Activated CD4-positive, alpha-beta T cell treated with anti-CD3 and anti-CD28 coated beads for 24 hours (primary cell): ENCODE data around the gene MGP.

ENCODE experiments used
- DNase-seq, 2 donors: peaks; one replicate each; pipeline ENCODE4 v3.0.0-alpha.2; 2020; ENCODE audit warnings: low read depth in 2 of 2

Gene MGP

DNA sequence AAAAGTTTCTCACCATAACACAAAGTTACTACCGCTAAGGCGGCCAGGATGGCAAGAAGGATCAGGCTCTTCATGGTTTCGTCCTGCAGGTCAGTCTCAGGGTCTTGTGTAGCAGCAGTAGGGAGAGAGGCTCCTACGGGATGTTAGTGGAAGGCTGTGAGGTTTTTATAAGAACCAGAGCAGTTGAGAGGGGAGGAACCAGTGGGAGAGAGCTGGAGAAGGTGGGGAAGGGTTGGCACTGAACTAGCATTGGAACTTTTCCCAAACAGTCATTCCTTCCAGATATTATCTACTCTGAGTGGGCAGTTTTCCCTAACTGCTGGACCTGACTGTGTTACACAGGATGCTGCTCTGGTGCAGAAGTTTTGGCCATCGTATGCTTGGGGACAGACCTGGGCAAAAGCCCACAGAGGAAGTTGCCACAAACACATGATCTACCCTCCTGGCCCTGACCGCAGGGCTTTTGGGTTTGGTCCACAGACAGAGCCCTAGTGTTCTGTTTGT, at the start of gene MGP:
Gene MGP, minus strand, starts transcription at position 137 of the 504 bp plus-strand sequence. Its CDS starts 63 bp downstream, at position 74.
- DNase-seq, result no peak

DNA sequence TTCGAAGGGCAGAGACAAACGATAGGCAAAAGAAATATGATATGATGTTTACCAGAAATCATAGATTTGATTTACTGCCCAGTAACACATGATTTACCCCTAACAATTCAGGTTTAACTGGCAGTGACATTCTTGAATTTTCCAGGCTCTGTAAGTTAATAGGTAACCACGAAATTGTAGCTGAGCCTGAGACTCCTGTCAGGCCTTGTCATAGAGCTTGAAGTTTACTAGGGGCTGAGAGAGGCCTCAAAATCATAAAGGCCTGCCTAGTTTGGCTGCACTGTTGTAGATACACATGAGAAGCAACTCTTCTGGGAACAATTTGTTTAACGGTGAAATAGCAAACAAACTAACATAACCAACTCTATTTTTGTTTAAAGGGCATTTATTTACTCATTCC, 49.4 kb upstream of the MGP start:
- DNase-seq, result no peak

- no peak for DNase-seq
Measured at GRCh38 chr12:14934511-14934910, 48.9 kb upstream of the MGP start.

GRCh38 chr12:14931791-14932560, 46.3 kb upstream of the MGP start:
- DNase-seq, result no peak

DNA sequence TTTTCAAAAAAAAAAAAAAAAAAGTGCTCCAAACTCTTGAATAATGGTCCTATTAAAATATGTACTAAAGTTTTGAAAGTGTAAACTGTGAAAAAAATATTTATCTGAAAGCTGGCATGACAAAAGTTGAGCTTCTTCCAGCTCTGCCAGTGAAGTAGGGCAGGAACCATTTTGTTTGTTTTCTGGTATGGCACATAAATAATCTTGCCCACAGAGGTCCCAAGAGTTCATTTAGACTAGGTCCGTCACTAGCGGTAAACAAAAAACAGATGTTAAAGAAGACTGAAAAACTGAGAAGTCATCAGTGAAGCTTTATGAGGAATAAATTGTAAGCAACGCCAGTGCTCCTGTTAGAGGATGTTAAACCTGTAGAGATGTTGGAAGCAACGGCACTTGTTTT, 45.7 kb upstream of the MGP start:
- DNase-seq, result no peak

DNA sequence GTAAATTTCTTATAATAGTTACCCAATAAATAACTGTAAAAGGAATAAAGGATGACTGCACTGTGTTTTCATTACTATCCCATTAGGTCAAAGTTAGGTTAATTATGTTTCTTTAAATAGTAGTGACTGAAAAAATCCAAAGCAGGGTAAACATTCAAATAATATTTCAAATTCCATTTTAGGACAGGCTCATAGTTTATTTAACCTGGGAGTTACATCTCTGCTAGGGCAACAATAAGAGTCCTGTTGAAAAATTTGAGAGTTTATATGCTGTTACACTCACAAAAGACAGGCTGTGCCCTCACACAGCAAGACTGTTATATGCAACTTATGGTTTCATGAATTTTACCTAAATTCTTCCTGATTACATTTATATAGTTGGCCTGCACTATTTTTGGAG, 44.6 kb upstream of the MGP start:
- DNase-seq, result no peak

GRCh38 chr12:14928931-14929330, 43.3 kb upstream of the MGP start:
- no peak for DNase-seq

- DNase-seq, result no peak
Measured at GRCh38 chr12:14927267-14927666, 41.6 kb upstream of the MGP start.

DNA sequence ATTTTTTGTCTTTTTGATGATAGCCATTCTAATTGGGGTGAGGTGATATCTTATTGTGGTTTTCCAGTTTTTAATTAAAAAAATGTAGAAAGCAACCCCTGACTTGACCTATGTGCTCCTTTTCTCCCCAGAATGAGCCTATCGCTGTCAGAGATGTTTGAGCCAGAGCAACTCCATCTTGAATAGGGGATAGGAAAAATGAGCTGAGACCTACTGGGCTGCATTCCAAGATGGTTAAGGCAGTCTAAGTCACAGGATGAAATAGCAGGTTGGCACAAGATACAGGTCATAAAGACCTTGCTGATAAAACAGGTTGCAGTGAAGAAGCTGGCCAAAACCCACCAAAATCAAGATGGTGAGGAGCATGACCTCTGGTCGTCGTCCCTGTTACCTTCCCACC, 38.9 kb upstream of the MGP start:
- no peak for DNase-seq

DNA sequence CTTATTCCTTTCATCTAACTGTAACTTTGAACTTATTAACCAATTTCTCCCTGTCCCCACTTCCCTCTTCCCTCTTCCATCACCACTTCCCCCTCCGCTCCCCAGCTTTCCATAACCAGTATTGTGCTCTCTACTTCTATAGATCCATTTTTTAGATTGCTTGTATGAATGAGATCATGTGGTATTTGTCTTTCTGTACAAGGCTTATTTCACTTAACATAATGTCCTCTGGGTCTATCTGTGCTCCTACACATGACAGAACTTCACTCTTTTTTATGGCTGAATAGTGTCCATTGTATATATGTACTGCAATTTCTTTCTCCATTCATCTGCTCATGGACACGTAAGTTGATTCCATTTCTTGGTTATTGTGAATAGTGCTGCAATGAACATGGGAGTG, 38.3 kb upstream of the MGP start:
- DNase-seq, result no peak

DNA sequence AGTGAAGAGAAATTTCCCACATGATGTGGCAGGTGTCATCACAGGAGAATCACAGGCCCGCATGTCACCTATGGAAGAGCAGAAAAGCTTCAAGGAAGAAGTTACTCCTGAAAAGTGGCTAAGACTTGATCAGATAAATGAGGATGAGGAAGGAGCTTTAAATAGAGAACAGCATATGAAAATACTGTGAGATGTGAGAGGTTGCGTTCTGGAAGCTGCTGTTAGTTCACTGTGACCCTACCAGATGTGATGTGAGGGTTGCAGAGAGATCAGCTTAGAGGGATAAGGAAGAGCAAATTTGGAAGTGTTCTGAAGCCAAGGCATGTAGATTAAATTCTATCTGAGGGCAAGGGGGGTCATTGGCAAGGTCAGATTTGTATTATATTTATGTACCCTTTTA, 35.6 kb upstream of the MGP start:
- no peak for DNase-seq

DNA sequence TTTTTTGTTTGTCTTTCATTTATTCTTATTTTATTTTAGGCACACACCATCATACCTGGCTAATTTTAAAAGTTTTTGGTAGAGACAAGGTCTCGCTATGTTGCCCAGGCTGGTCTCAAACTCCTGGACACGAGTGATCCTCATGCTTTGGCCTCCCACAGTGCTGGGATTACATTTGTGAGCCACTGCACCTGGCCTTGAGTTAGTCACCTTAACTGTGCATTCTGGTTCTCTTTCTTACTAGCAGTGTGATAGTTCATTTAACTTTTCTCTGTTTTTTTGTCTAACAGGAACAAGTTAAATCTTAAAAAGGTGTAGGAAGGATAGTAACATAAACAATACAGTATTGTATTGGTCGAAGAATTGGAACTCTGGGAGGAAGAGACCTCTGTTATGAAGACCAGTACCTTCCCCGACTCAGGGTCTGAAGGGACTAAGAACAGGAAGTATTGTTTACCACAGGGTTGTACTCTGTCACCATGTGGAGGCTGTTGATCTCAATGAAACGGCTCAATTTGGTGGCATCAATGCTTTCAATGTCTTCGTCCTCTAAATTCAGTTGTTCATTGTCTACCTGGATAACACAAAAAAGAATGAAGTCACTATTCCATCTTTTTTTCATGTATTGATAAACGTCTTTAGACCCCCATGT, 34.9 kb upstream of the MGP start:
- DNase-seq, result no peak

DNA sequence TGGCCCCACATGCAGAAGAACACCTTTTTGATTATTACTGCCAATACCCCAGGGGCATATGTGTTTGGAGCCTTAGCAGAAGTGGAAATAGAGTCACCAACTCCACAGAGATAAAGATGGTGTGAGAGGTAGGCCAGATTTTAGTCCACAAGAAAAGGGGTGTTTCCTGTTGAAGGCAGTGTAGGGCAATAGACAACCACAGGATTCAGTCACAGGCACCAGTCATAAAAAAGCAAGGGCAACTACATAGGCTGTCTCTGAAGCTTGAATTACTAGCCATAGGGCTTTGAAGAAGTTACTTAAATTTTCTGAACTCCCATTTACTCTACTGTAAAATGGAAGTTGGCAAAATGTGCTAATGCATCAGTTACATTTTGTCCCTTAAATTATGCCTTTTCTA, 33.8 kb upstream of the MGP start:
- no peak for DNase-seq

GRCh38 chr12:14915736-14916135, 30.1 kb upstream of the MGP start:
- DNase-seq, result no peak

- DNase-seq, result no peak
Measured at GRCh38 chr12:14913381-14913781, 27.7 kb upstream of the MGP start.

DNA sequence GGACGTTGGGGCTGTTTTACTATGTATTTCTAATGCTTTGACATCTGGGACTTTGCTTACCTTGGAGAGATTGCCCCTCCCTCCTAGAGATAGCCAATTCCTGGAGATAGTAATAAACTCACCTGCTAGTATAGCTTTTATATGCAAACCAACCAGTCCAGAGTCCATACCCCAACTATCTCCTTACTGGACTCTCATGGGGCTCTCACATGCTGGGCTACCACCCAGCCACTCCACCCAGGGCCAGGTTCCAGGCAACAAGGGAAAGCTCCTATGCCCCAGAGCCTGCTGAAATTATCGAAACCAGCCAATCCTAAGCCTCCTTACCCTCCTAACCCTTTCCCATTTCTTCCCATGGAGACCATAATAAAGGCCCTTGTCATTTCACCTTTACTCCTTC, 25.5 kb upstream of the MGP start:
- no peak for DNase-seq

DNA sequence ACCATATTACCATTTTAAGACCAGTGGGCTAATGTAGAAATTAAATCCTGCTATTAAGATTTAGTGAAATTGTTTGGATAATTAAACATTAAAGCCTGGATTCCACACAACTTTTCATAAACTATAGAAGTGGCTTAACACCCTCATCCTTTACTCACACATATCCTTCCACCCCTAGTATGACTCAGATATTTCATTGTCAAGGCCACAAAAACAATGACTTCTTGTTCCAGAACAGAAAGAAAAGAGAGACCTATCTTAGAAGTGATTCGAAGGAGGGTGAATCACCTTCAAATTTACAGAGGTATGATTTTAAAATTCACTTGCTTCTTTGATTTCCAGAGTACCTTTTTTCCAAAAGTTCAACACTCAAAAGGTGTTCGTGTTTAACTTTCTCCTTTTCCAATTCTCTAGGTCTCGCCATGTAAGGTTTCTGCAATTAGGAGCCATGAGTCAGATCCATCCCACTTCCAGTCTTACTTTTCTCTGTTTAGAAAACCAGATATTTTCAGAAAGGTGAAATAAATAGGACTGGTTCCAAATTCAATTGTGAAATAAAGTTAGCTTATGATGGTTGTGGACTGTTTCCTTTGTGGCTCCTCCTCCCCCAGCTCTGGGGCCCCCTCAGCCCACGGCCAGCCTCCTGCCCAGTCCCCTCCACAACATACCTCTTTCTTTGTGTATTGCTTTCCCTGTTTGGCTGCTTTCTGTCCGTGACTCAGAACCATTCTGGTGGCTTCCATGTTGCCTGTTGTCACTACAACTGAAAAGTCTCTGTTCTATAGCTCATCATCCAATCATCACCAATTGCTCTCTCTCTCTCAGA, 24.6 kb upstream of the MGP start:
- DNase-seq, result no peak

DNA sequence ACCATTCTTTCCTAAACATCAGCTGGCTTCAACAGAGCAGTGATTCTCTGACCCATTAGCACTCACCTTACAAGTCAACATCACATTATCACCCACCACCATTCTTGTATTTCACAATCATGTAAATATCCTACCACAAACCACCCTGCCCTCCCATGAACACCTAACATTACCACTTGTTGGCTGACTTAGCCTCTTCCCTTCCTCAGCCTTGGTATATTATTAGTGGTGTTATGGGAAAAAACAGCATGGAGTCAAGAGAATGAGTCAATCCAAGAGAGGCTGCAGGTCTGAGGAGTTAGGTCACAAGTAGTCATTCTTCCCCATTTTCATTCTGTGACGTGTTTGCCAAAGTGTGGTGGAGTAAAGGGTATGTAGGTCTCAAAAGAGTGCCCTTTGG, 22.3 kb upstream of the MGP start:
- no peak for DNase-seq

- DNase-seq, result no peak
Measured at GRCh38 chr12:14906114-14906513, 20.5 kb upstream of the MGP start.

- DNase-seq, result no peak
Measured at GRCh38 chr12:14905269-14906004, 19.8 kb upstream of the MGP start.

DNA sequence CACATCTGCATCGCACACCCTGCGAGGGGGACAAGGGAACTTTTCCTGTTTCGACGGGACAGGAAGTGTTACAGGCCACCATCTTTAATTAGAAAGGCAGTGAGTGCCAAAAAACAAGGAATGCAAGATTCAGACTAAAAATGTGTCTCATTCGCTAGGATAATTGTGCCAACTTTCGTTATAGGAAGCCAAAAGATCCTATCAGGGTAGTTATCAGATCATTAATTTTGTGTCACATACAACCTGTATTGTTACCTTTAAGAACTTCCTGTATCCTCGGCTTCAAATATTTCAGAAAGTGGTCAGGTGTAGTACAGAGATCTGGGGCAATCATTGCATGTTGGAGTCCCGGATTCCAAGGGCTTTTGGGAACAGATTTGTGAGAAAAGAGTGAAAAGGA, 19.2 kb upstream of the MGP start:
- DNase-seq, result no peak
